HG03575 (cell line): ENCODE data around the gene MOK.
"Not testable (repeated sequence)": the region's sequence is repeated elsewhere in the genome, so short reads cannot be mapped to it uniquely, and the experiment has no call there.

Source experiments
- ATAC-seq: cut with Tn5 transposase; IDR thresholded peaks from one replicate; pipeline ENCODE4 v1.9.1; 2021; ENCODE audit not compliant: unreplicated experiment, insufficient number of reproducible peaks, low FRiP score; ENCODE audit errors: extremely low read depth

The MOK gene

DNA sequence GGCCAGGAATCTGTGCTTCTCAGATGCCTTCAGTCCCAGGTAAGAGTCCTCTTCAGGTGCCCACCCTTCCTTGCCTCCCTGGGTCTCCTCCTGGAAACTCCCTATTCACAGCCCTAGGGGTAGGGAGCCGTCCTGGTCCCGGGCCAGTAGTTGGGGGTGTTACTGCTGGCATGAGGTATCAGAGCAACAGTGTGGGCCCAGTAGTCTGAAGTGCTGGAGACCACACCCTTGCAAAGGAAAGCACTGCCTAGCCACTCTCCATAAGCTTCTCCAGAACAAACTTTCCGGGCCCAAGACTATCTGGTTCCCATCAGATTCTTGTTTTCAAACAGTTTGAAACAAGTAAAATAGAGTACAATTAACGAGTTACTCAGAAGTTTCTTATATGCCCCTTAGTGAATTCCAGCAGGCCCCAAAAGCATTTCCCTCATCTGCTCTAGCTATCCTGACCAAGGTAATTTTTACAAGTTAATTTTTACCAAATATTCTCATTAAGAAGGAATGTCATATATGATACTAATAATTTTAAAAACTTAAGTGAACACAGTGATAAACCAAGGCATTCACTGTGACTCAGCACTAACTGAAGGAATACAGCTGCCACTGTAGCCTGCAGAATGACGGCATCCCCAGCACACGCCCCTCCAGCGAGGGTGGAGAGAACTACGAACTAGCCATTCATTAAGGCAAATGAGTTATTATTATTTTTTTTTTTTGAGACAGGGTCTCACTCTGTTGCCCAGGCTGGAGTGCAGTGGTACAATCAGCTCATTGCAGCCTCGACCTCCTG, 49.4 kb downstream of the MOK start:
- no peak for ATAC-seq

DNA sequence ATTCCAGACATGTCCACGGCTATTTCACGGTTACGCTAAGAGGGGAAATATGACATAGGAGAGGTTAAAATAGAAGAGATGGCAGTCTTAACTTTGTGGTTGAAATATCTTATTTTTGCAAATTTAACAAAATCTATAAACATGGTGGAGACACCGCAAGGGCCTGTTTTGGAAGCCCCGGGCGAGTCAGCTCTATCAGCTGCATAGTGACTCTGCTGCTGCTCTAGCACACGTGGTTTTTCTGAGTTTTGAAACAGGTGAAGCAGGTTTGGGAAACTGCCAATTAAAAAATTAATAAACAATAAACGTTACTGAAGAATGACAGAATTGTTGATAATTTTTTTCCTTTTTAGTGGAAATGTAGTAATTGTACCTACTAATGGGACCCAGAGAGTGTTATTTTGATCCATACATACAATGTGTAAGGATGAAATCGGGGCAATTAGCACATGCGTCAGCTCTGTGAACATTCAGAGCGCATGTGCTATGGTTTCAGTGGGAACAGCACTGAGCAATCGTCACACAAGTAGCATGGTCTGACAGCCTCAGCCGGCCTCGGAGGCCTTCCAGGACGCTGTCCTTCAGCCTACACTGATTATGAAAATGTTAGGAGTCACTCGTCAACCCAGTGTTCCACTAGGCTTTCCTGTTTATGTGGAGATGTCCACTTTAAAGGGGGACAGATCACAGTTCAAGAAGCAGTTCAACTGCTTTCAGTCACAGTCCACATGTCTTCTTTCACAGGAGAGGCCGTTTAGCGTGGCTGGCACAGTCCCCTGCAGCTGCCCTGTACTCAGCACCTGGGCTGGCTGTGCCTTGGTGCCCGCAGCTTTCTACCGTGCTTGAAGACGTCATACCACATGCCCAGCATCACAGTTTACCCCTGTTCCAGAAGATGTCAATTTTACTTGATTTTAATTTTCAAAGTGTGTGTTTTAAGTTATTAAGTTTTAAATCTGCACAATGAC, 51.8 kb downstream of the MOK start:
- ATAC-seq: no peak

DNA sequence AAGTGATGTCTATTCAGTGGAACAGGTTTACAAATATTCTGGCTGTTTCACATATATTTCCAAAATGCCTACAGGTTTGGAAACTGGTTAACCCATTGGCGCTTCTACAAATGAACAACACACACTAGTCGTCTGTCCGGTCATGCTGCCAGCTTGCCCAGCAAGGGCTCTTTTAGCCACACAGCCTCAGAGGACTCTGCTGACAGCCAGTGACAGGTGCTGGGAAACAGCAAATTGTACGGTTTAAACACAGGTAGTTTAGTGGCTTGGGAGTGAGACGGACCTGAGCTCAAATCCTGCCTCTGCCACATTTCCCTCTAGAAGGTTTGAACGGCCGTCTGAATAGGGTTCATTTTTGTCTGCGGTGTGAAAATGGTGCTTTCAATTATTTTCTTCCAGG, 53.8 kb downstream of the MOK start:
- ATAC-seq: no peak

DNA sequence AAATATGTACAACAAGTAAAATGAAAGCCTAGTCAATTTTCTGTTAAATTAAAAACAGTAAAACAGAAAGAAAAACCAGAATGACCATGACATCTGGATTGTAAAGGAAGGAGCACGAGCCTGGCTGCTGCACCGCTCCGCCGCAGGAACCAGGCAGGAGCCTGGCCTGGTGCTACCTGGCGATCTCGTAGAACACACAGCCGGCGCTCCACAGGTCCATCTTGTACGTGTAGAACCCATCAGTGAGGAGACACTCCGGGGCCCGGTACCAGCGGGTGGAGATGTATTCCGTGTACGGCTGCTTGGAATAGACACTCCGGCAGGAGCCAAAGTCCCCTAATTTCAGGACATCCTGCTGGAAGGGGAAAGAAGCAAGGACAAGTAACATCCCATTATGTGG, 54.3 kb downstream of the MOK start:
- no peak for ATAC-seq

DNA sequence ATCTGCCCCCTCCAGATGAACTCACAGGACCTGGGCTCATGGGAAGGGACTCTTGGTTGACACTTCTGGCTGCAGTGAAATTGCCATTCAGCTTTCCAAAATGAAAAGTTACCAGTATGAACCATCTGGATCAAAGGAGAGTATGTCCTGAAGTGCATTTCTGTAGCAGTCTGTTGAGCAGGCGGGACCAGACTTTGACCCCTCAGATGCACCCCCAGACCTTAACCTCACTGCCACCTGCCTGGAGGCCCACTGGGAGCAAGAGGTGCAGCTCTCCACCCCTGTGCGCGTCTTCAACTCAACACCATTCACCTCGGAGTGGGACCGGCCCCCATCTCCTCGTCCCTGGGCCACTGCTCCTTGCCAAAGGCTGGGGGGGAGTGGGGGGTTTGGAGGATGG, 55.0 kb downstream of the MOK start:
- ATAC-seq: no peak

DNA sequence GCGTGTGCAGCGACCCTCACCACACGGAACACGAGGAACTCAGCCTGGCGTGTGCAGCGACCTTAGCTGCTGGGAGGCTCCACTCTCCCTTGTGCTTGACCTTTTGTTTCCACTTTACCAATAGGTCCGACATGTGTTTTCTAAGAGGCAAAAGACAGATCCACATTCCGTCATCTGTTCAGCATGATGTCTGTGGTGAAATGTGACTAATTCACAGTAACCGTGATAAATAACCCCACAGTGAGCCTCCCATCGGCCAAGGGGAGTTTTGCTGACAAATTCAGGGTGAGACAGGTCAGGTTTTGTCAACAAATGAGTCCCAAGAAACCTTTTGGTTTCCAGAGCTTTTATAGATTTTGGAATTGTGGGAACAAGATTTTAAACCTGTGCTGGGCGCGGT, 55.9 kb downstream of the MOK start:
- no peak for ATAC-seq

DNA sequence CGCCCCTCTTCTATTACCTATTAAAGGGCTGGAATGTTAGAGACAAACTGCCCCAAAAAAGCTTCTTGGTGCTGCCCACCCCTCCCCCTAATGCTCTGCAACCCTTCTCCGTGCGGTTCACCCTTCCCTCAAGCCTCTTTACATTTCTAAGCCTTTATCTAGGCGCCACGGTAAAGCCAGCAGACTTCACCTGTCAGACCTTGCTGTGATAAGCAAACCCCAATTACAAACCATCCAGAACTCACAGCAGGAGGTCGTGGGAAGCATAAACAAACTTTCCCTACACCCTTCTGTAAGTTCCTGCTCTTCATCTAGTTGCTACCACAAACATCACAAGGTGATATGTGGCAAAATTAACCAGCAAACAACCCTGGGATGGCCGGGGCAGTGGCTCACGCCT, 56.8 kb downstream of the MOK start:
- no peak for ATAC-seq

DNA sequence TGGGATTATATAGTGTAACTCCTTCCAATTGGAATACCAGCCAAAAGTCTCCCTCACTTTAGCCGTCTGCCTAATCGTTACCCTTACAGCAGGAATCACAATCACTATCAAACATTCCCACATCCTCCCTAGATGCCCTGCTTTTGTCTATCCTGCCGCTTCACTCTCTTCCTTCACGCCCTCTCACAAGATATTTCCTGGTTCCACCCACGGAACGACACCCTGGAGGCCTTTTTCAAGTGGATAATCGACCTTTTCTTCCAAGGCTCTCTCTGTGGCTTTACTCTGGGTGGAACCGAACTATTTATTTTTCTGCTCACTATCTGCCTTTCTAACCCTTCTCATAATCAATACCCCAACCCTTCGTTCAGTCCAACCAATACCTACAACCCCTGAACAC, 58.9 kb downstream of the MOK start:
- no peak for ATAC-seq

DNA sequence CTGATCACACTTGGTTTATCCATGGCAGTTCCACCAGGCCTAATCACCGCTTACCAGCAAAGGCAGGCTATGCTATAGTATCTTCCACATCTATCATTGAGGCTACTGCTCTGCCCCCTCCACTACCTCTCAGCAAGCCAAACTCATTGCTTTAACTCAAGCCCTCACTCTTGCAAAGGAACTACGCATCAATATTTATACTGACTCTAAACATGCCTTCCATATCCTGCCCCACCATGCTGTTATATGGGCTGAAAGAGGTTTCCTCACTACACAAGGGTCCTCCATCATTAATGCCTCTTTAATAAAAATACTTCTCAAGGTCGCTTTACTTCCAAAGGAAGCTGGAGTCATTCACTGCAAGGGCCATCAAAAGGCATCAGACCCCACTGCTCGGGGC, 61.2 kb downstream of the MOK start:
- not testable (repeated sequence) for ATAC-seq

DNA sequence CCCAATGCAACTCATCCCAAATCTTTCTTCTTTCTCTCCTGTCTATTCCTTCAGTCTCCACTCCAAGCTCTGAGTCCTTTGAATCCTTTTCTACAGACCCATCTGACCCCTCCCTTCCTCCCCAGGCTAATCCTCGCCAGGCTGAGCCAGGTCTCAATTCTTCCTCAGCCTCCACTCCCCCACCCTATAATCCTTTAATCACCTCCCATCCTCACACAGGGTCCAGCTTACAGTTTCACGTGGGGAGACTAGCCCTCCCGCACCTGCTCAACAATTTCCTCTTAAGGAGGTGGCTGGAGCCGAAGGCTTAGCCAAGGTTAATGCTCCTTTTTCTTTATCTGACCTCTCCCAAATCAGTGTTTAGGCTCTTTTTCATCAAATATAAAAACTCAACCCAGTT, 63.8 kb downstream of the MOK start:
- no peak for ATAC-seq

DNA sequence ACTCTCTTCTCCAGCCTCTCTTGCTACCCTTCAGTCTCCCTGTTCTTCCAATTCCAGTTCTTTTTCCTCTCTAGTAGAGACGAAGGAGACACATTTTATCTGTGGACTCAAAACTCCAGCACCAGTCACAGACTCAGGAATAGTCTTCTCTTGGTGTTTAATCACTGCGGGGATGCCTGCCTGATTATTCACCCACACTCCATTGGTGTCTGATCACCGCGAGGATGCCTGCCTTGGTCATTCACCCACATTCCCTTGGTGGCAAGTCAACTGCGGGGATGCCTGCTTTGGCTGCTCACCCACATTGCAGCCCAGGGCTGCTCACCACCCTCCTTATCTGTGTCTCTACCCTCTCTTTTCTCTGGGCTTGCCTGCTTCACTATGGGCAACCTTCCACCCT, 64.5 kb downstream of the MOK start:
- ATAC-seq: not testable (repeated sequence)

DNA sequence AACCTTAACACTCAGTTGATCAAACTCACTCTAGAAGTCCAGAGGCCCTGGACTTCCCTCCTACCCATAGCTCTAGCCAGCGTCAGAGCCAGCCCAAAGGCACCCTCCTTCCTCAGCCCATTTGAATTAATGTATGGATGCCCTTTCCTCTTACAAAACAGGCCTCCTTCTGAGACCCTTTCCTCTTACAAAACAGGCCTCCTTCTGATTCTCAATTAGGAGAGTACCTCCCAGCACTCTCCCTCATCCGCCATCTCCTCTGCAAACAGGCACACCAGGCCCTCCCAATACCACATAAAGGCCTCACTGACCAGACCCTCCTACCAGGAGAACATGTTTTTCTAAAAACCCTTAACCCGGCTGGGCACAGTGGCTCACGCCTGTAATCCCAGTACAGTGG, 65.7 kb downstream of the MOK start:
- no peak for ATAC-seq

DNA sequence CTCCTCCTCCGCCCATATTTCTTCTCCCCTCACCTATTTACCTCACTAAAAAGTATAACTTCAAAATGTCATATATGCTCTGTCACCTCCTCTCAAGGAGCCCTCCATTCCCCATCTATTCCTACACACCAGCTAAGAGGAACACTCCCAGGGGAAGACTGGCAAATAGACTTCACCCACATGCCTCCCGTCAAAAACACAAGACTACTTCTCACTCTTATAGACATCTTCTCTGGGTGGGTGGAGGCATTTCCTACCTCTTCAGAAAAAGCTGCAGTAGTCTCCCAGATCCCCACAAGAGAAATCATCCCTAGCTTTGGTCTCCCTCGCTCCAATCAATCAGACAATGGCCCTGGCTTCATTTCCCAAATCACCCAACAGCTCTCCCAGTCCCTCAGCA, 66.2 kb downstream of the MOK start:
- ATAC-seq: no peak

DNA sequence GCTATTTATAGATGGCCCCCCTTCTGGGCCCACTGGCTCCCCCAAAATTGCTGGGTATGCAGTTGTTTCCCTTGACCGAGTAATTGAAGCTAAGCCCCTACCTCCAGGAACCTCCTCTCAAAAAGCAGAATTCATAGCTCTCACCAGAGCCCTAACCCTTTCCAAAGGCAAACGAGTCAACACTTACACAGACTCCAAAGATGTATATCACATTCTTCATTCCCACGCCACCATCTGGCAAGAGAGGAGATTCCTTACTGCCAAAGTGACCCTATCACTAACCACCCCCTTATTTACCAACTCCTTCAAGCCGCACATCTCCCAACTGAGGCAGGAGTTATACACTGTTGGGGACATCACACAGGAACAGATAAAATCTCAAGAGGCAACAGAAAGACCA, 66.8 kb downstream of the MOK start:
- ATAC-seq: no peak

DNA sequence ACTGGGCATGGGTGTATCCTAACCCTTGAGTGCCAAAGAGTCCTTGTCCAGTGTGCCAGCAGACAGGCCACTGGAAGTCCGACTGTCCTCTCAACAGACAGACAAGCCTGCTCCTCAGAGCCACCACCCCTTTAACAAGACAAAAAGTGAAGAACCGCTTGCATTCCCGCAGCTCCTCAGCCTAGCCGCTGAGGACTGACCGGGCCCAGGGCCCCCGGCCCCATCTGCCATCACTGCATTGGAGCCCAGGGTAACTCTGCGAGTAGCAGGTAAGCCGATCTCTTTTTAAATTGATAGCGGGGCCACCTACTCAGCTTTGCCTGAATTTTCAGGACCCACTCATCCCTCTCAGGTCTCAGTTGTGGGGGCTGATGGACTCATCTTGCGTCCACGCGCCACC, 68.9 kb downstream of the MOK start:
- no peak for ATAC-seq

DNA sequence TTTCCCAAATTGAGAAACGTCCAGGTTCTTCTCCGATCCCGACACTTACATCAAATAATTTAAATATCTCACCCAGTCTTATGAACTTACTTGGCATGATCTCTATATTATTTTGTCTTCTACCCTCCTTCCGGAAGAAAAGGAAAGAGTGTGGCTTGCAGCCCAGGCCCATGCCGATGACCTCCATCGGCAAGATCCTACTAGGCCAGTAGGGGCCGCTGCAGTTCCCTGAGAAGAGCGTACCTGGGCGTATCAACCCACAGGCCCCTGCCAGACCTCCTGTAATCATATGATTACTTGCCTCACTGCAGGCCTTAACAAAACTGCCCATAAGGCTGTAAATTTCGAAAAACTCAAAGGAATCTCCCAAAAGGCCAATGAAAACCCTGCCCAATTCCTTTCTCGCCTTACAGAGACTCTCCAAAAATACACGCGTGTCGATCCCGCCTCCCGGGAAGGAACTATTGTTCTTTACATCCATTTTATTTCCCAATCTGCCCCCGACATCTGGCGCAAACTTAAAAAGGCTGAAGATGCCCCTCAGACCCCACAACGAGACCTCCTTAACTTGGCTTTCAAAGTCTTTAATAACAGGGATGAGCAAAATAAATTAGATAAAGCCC, 69.6 kb downstream of the MOK start:
- ATAC-seq: no peak

DNA sequence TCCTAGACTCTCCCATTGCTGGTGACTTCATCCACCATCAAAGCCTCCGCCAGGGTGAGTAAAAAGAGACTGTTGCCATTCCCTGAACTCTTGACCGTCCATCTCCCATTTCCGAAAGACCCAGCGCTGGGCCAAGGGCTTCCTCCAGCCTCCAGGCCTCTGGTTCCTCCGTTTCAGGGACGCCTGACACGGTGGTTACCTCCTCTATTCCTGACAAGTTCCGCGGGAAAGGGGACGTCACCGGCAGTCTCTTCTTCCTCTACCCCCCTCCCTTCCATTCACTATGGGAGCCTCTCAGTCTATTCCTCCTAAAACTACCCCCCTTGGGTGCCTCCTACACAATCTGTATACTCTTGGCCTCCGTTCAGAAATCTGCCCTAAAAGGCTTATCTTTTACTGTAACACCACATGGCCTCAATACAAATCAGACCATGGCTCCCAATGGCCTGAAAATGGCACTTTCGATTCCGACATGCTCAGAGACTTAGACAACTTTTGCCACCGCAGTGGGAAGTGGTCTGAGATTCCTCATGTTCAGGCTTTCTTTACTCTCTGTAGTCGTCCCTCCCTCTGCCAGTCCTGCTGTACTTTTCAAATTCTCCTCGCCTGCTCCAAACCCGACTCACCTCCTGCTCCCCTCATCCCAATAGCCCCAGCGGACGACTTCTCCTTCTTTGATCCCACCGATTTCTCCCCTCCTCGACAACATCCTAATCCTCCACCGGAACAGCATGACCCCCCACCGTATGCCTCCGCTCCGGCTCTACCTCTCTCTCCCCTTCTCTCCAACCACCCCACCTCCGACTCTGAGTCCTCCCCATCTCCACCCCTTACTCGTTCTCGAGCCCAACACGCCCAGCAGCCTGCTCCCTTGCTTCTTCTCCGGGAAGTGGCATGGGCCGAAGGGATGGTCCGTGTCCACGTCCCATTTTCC, 70.4 kb downstream of the MOK start:
- no peak for ATAC-seq

DNA sequence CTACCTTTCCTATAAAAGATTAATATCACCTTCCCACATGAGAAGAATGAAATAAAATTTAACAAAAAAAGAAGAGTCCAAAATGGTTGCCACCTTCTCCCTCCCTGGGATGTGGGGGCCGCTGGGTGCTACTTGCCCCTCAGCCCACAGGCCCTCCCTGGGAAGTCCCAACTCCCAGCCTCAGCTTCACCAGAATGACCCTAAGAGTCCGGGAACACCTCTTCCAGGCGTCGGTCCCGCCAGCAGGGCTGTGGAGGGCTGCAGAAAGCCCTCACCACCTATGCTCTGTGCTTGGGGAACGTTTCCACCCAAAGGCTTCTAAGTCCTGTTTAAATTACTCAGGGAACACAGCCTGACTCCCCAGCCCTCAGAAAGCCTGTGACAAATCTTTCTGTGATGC, 71.9 kb downstream of the MOK start:
- ATAC-seq: no peak

DNA sequence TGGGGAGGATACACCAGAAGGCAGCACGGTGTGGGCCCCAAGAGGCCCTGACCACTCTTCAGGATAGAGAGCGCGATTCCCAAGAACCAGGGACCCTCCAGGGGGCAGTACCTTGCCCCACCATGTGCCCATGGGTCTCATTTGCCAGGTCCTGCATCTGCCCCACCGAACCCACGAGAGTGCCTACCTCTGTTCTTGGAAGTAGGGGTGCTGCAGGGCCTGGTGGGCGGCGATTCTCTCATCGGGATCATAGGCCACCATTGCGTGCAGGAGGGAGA, 72.7 kb downstream of the MOK start:
- no peak for ATAC-seq
